C4-2B (cell line): ENCODE data around the gene SUGP1.

Experiments
- H3K27ac ChIP-seq: fragments of 450-650 bp; 2 replicates; pipeline ENCODE4 v1.5.1; 2017
- CTCF ChIP-seq: fragments of 450-650 bp; conservative IDR thresholded peaks from 2 replicates; pipeline ENCODE4 v1.5.1; 2017; ENCODE audit warnings: mild to moderate bottlenecking
- ZFX ChIP-seq: fragments of 450-650 bp; IDR thresholded peaks from 2 replicates; pipeline ENCODE4 v1.6.1; 2017

The SUGP1 gene

DNA sequence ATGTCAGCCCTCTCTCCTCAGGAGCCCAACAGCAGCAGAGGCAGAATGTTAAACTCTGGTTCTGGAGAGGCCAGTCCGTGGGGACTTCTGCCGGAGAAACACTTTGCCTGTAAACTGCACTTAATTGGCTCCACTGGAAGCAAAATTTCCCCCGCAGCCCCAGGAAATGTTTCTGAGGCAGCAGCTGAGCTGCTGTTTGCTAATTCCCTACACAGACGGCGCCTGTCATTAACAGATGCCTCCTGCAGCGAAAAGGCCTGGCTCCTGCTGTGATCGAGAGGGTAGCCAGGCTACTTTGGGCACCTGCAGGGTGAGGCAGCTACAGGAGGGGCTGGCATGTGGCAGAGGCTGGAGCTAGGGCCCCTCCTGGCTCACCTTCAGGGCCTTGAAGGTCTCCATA, 42.0 kb downstream of the SUGP1 start:
- no peak for TF ChIP-seq ZFX
- no peak for TF ChIP-seq CTCF
- H3K27ac ChIP-seq, result no peak overlapping the region

DNA sequence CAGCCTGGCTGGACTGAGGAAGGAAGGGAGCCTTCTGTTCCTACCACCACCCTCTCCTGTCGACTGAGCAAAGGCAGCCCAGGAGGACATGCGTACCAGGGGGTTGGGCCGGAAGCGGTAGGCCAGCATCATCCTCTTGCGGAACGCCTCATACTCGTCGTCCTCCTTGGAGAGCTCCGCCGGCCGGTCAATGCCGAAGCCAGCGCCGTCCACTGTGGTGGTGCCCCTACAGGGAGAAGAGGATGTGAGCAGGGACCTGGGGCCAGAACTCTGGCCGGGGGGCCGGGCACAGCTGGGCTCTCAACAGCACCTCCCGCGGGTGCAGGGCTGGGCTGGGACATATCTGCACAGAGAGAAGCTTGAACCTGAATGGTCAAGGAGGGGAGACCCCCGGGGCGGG, 43.5 kb downstream of the SUGP1 start:
- no peak overlapping the region for H3K27ac ChIP-seq
- TF ChIP-seq ZFX, result no peak
- TF ChIP-seq CTCF, result no peak

GRCh38 chr19:19276386-19276785, 43.9 kb downstream of the SUGP1 start:
- no peak overlapping the region for H3K27ac ChIP-seq
- TF ChIP-seq ZFX, result no peak
- no peak for TF ChIP-seq CTCF

DNA sequence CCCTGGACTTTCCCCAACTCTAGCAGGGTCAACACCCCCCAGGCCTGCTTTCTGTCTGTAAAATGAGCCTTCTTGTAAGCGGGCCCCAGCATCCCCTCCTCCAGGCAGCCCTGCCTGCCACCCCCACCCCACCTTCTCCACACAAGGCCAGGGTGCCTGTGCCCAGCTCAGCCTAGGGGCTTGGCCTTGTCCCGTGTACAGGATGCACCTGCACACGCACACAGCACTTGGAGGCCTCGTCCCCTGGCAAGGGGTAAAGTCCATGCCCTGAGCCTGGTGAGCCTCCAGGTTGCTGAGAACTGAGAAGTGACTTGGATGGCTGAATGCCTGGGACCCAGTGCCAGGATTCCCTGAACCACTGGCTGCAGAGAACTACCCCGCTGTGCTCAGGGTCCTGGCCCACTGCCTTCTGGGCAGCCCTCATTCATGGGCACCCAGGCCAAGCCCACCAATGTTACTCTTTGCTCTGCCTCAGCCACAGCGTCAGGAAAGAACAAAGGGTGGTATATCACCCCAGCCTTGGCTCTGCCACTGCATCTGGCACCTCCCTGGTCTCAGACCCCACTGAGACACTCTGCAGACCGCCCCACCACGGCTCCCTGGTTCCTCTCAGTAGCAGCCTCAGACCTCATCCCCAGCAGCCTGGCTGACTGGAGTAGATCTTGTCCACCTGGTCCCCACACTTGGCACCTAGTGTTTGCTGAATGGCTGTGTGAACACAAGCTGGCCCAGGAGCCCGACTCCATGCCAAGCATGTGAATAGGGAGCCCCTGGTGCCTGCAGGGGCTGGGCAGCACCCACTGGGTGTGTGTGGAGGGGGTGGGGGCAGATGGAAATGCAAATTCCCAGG, 45.4 kb downstream of the SUGP1 start:
- no peak overlapping the region for H3K27ac ChIP-seq
- TF ChIP-seq ZFX, result no peak
- TF ChIP-seq CTCF, result no peak

- no peak overlapping the region for H3K27ac ChIP-seq
- TF ChIP-seq ZFX (no peak), CTCF (no peak)
These were observed 46.2 kb downstream of the SUGP1 start for GRCh38 chr19:19274146-19274545.

- no peak overlapping the region for H3K27ac ChIP-seq
- TF ChIP-seq CTCF, result no peak
These were observed 48.3 kb downstream of the SUGP1 start for GRCh38 chr19:19271828-19272599.

DNA sequence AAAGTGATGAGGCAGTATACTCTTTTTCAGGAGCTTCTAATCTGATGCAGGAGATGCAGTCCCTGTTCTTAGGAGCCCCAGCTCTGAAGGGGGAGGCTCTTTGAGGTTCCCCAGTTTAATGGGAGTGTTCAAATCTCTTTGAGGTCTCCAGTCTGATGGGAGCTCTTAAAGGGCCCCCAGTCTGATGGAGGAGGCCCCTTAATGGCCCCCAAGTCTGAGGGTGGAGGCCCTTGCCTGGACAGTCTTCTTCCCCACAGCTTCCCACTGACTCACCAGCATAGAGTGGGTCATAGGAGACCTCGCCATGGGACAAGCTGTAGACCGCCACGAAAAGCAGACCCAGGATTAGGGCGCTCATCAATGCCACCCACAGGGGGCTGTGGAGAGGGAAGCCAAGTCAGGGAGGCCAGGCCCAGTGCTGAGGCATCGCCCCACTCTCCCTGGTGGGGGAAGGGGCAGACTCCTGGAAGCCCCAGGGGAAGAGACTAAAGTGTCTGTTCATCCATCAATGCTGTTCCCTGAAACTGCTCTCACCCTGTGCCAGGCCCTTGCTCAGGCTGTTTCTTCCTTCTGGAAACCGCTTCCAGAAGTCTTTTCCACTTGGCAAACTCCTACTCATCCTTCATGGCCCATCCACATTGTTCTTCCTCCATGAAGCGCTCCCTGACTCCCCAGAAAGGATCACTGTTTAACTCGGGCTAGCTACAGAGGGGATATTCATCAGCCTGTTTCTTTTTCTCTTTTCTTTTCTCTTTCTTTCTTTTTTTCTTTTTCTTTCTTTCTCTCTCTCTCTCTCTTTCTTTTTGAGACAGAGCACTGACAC, 49.3 kb downstream of the SUGP1 start:
- TF ChIP-seq CTCF, result no peak
- no peak for TF ChIP-seq ZFX
- H3K27ac ChIP-seq, result no peak overlapping the region
